Measurements from ENCODE around the gene SBF2.

The SBF2 gene

DNA sequence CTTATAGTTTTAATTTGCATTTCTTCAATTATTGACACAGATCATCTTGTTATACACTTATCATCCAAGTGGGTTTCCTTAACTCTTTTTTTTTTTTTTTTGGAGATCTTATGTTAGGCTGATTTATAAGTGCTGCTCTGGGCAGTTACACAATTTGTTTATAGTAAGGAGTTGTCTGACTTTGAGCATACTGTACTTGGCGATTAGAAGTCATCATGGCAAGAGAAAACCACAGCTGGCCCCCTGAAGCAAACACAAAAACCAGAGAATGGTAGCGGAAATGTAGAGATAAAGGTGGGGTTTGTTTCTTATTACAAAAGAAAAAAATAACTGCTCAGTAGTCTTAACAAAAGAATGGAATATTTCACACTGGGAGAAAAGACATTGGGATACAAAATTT, 337.5 kb downstream of the SBF2 start:
- Histone ChIP-seq H3K27ac (no peak overlapping the region), H3K4me3 (ENCODE audit: low read depth in 1 of 2, low read length in 1 of 2) (no peak overlapping the region), H3K27me3 (no peaks in the 10 kb centered on the region), H3K9me3 (no peaks in the 10 kb centered on the region), H3K4me1 (ENCODE audit: control insufficient read depth in 1 of 2, insufficient read depth in 1 of 2, low read depth in 1 of 2, low read length in 1 of 2) (no peaks in the 10 kb centered on the region), H3K36me3 (peaks cover 11% of the 10 kb centered on the region)
- TF ChIP-seq, protein P1, sequence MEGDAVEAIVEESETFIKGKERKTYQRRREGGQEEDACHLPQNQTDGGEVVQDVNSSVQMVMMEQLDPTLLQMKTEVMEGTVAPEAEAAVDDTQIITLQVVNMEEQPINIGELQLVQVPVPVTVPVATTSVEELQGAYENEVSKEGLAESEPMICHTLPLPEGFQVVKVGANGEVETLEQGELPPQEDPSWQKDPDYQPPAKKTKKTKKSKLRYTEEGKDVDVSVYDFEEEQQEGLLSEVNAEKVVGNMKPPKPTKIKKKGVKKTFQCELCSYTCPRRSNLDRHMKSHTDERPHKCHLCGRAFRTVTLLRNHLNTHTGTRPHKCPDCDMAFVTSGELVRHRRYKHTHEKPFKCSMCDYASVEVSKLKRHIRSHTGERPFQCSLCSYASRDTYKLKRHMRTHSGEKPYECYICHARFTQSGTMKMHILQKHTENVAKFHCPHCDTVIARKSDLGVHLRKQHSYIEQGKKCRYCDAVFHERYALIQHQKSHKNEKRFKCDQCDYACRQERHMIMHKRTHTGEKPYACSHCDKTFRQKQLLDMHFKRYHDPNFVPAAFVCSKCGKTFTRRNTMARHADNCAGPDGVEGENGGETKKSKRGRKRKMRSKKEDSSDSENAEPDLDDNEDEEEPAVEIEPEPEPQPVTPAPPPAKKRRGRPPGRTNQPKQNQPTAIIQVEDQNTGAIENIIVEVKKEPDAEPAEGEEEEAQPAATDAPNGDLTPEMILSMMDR (IDR thresholded peaks at IDR 0.05), result no peak

DNA sequence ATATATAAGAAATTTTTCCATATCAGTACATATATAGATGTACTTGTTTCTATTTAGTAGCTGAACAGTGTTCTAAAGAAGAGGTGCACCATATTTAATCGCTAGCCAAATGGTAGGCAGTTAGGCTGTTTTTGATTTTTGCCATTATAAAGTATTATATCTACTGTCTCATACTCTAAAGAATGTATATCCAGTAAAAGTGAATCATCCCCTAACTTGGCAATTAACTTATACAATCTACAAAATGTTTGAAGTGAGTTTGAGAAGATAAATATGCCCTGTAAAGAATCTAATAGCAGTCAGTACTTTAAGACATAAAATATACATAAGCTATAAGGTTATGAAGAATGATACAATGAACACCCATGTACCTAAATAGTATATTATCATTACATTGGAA, 338.6 kb downstream of the SBF2 start:
- no peaks in the 10 kb centered on the region for H3K4me1 ChIP-seq (ENCODE audit: control insufficient read depth in 1 of 2, insufficient read depth in 1 of 2, low read depth in 1 of 2, low read length in 1 of 2)
- TF ChIP-seq, protein P1 (IDR thresholded peaks at IDR 0.05), result no peak
- no peak overlapping the region for H3K27ac ChIP-seq
- peaks cover 8% of the 10 kb centered on the region for H3K36me3 ChIP-seq
- H3K4me3 ChIP-seq (ENCODE audit: low read depth in 1 of 2, low read length in 1 of 2), result no peak overlapping the region
- H3K9me3 ChIP-seq, result no peaks in the 10 kb centered on the region
- H3K27me3 ChIP-seq, result no peaks in the 10 kb centered on the region

DNA sequence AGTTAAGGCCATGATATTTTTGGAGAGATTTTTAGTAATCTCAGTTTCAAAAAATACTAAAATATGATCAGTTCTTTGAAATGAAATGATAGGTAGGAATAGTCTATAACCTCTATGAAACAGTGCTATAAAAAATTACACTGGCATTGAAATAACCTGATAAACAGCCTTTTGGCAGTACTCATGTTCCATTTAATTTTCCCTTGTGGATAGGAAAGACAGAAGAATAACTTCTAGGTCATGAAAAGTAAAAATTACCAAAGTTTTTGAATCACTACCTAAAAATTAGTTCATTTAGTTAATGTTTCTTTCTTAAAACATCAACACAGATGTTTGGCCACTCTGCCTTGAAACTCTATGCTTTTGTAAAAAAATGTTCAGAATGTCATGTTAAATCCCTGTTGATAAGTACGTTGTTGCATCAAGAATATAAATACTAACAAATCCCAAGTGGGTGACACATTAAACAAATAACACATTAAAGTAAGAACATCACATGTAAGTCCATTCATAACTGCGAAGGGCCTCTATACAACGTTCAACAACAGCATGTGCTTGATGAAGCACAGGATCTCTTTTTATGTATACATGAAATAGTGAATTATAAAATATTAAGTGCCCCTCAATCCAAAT, 339.9 kb downstream of the SBF2 start:
- Histone ChIP-seq H3K27ac (no peak overlapping the region), H3K27me3 (no peaks in the 10 kb centered on the region), H3K9me3 (no peaks in the 10 kb centered on the region), H3K4me3 (ENCODE audit: low read depth in 1 of 2, low read length in 1 of 2) (no peak overlapping the region), H3K36me3 (peaks cover 4% of the 10 kb centered on the region), H3K4me1 (ENCODE audit: control insufficient read depth in 1 of 2, insufficient read depth in 1 of 2, low read depth in 1 of 2, low read length in 1 of 2) (no peaks in the 10 kb centered on the region)
- TF ChIP-seq, protein P1 (IDR thresholded peaks at IDR 0.05), result no peak

DNA sequence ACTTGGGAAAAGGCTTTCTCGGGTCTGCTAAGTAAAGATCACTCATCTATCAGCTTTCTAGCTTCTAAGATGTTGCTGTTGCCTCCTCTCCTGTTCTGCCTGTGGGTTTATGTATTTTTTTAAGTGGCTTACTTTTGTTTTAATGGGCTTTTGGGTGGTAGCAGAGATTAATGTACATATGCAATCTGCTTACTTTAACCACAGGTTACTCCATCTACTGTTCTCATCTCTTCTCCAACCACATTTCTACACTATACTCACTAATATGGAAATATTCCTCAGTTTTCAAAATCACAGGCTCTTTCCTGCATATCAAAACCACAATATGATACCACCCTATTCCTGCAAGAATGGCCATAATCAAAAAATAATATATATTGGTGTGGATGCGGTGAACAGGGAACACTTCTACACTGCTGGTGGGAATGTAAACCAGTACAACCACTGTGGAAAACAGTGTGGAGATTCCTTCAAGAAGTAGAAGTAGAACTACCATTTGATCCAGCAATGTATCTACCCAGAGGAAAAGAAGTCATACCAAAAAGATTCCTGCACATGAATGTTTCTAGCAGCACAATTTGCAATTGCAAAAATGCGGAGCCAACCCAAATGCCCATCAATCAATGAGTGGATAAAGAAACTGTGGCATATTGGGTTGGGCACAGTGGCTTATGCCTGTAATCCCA, 341.4 kb downstream of the SBF2 start:
- no peaks in the 10 kb centered on the region for H3K4me1 ChIP-seq (ENCODE audit: control insufficient read depth in 1 of 2, insufficient read depth in 1 of 2, low read depth in 1 of 2, low read length in 1 of 2)
- H3K27me3 ChIP-seq, result no peaks in the 10 kb centered on the region
- TF ChIP-seq, protein P1 (IDR thresholded peaks at IDR 0.05), result no peak
- H3K27ac ChIP-seq, result no peak overlapping the region
- no peaks in the 10 kb centered on the region for H3K36me3 ChIP-seq
- no peak overlapping the region for H3K4me3 ChIP-seq (ENCODE audit: low read depth in 1 of 2, low read length in 1 of 2)
- H3K9me3 ChIP-seq, result no peaks in the 10 kb centered on the region

DNA sequence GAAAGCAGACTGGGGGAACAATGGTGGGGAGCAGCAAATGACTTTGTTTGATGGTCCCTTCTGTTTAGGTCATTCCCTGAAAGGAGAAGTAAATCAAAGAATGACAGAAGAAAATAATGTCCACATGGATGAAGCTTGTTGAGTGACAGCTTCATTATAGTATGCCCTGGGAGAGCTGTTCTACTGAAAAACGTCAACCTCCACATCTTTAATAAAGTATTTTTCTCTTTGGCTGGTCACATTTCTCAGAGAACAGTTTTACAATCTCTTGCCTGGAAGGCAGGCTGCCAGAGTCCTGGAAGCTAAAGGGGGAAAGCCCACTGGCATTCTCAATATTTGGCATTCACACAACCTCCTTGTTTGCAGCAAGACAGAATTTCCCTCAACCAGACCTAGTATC, 342.2 kb downstream of the SBF2 start:
- no peak overlapping the region for H3K4me3 ChIP-seq (ENCODE audit: low read depth in 1 of 2, low read length in 1 of 2)
- TF ChIP-seq, protein P1 (IDR thresholded peaks at IDR 0.05), result no peak
- no peaks in the 10 kb centered on the region for H3K4me1 ChIP-seq (ENCODE audit: control insufficient read depth in 1 of 2, insufficient read depth in 1 of 2, low read depth in 1 of 2, low read length in 1 of 2)
- H3K9me3 ChIP-seq, result no peaks in the 10 kb centered on the region
- H3K27me3 ChIP-seq, result no peaks in the 10 kb centered on the region
- H3K36me3 ChIP-seq, result no peaks in the 10 kb centered on the region
- H3K27ac ChIP-seq, result no peak overlapping the region
